ENCODE data around the gene OR4D9.

OR4D9 gene

GRCh38 chr11:59550842-59551658 is 39.7 kb downstream of the OR4D9 start:
- DNase-seq (ENCODE audit: low read depth in 2 of 2): peak; percentile 75 to 89

DNA sequence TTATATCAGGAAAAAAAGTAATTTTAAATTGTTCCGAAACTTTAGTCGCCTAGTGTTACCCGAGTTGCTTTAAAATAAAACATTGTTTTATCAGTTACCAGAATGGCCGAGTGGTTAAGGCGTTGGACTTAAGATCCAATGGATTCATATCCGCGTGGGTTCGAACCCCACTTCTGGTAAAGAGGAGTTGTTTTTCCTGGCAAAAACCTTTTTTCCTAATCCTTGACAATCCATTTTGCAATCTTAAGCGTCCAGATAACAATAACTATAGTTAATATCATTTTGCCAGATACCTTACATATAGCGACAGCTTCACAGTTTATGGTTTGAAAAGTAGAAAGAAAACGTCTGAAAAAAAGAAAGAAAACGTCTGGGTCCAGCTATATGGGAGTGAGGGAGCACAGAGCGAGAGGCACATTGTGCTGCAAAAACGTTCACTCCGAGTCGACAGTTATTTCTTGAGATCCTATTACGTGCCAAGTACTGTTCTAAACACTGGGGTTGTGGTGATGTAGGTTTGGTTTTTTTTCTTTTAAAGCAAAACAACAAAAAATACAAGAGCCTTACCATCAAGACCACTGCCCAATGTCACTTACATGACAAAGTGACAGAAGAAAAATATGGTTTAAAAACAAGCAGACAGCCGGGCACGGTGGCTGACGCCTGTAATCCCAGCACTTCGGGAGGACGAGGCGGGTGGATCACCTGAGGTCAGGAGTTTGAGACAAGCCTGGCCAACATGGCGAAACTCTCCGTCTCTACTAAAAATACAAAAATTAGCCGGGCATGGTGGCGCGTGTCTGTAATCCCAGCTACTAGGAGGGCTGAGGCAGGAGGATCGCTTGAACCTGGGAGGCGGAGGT is 40.6 kb downstream of the OR4D9 start:
- DNase-seq (ENCODE audit: low read depth in 2 of 2): peak in 1 of 2 experiments; percentile 21

DNA sequence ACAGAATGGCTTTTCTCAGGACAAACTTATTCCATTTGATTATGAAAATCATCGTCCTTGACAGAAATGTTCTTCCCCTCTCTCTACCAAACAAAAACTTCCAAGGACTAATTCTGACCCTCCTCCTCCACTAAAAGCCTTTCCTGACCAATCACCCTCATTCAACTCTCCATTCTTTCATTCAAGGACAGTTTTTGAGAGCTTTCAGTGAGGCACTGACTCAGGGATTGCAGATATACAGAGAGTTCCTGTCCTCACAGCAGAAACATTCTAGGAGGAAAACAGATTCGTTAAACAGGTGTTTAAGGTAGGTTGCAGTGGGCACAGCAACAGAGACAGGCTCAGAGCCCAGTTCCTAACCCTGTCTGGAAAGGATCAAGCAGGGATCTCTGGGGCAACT is 41.5 kb downstream of the OR4D9 start:
- no peak for DNase-seq (ENCODE audit: low read depth in 2 of 2)

DNA sequence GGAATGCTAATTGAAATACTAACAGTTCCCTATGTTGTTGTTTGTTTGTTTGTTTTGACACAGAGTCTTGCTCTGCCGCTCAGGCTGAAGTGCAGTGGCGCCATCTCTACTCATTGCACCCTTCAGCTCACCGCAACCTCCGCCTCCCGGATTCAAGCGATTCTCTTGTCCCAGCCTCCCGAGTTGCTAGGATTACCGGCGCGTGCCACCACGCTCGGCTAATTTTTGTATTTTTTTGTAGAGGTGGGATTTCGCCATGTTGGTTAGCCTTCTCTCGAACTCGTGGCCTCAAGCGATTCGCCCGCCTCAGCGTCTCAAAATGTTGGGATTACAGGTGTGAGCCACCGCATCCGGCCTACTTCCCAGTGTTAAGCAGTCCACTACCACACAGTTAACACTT is 42.0 kb downstream of the OR4D9 start:
- no peak for DNase-seq (ENCODE audit: low read depth in 2 of 2)

DNA sequence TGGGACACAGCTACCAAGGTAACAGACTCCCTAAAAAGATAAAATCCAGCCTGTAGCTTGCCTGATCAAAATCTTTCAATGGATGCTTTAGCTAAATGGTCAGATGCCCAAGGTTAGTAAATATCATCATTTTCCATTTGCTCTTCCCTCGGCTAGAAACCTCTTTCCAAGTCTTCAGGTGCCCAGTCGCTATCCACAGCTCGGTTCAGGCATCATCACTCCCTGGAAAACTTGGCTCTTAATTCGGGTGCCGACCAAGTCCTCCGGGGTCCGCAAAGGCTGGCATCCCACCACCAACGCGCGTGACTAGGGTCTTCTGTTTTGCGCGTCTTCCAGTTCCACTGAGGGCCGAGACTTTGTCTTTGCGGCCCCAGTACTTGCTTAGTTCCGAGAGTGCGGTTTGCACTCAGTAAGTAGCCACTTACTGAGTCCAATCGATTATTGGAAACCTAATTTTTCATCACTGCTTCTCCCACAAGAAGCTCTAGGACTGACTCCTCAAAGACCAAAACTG is 44.3 kb downstream of the OR4D9 start:
- no peak for DNase-seq (ENCODE audit: low read depth in 2 of 2)

DNA sequence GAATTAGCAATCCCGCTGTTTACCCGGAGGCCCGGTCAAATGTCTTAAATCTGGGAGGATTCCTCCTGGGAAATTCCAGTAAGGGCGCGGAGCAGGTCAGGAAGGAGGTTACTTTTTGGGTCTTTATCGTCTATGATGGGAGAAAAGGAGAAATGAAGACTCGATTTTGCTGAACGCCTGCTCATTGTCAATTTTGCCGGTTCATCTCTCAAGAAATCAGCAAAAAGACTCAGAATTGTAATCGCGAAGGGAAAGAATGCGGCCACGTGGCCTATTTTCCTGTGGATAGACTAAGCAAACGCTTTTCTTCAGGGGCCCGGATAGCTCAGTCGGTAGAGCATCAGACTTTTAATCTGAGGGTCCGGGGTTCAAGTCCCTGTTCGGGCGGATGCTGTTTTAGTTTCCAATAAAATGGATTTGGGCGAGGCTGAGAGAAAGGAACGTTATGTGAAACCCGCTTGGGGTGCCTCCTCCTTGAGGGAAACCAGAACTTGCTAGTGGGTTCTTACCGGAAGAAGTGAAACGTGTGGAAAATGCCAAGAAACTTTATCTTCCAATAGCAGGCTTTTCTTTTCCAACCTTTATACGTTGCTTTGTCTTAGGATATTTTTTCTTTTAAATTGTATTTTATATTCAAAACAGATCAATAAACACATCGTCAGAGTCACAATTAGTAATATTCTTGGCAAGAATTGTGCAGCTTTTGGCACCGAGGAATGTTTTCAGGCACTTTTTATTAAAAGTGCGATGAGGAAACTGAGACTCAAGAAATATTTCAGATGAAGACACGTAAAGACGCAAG is 45.0 kb downstream of the OR4D9 start:
- DNase-seq (ENCODE audit: low read depth in 2 of 2): peak; percentile 77 to 84

DNA sequence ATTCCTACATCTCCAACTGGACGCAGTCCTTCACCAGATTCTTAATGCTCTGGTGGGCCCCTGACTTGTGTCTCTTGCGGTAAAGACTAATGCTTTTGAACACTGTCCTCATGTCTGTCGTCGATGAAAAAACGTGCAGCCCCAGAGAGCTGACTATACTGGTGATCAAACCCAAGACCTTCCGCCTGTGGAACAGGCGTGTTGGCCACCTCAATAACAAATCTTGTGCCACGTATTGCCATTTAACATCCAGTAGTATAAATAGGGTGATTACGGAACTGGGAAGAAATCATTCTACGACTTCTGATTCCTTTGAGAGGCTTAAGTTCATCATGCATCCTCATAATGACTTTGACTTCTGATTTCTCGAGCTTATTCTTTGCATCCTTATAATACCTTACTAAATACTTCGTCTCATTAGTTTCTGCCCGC is 45.6 kb downstream of the OR4D9 start:
- DNase-seq (ENCODE audit: low read depth in 2 of 2): no peak

DNA sequence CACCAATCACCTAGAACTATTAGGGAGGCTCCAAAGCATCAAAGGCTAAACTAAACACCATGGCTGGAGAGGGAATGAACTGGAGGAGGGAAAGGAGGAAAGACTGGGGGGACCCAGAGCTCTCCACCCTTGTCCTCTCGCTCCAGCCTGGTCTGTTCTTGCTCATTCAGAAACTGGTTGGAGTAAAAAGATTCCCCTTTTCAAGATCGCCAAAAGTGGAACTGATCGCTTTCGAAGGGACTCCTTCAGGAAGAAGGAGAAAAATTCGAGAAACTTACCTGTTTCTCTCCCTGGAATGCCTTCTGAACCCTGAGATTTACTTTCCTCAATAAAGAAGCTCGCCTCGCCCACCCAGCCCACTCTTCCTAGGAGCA is 46.9 kb downstream of the OR4D9 start:
- no peak for DNase-seq (ENCODE audit: low read depth in 2 of 2)

DNA sequence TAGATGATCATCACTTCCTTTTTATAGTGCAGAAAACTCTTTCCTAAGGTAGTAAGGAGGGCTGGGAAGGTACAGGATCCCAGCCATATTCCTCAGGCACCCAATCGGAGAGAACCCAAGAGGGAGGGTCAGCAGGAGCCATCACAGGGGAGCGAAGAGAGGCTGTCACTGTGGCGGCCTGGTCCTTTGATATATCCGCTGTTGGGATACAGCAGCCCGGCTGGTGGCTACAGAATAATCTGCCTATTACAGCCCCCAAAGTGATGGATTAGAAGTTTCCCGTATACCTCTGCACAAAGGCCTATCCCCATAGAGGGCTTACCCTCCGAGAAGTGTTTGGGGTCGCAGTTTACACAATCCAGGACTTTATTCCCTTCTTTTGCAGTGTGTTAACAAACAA is 48.5 kb downstream of the OR4D9 start:
- no peak for DNase-seq (ENCODE audit: low read depth in 2 of 2)

GRCh38 chr11:59560290-59560701 is 49.0 kb downstream of the OR4D9 start:
- peak; percentile 68 to 72 for DNase-seq (ENCODE audit: low read depth in 2 of 2)

- peak; percentile 72 to 85 for DNase-seq (ENCODE audit: low read depth in 2 of 2)
Measured at GRCh38 chr11:59560702-59561473, 49.5 kb downstream of the OR4D9 start.

DNA sequence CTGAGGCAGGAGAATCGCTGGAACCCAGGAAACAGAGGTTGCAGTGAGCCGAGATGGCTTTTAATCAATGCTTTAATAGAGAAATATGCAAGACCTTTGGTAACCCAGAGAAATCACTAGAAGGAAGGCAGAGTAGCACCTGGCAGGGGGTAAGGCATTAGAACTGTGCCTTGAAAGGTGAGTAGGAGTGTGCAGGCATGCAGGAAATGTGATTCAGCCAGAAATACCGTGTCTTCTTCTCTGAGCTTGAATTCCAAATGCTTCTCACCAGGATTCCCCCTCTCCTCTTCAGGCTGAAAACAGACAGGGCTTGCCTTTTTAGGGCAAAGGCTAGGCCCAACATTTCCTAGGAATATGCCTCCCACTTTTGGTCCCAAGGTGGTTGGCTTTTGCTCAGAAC is 51.0 kb downstream of the OR4D9 start:
- no peak for DNase-seq (ENCODE audit: low read depth in 2 of 2)

All from stimulated activated CD4-positive, alpha-beta T cell treated with anti-CD3 and anti-CD28 coated beads, Interleukin-12 subunit alpha, Interleukin-12 subunit beta, amount 100 ng/mL, for 24 hours (primary cell).